Duodenal mucosa (tissue), 2 donors: ENCODE data around the gene MATK.
"Not testable (repeated sequence)": the region's sequence is repeated elsewhere in the genome, so short reads cannot be mapped to it uniquely, and the experiment has no call there.

Experiments used
- H3K27ac ChIP-seq: one replicate; pipeline ENCODE4 v1.7.0; 2013; ENCODE audit warnings: low read depth, low read length
- H3K27me3 ChIP-seq, 2 donors: one replicate each; pipeline ENCODE4 v1.7.0; 2013; ENCODE audit warnings: low read length in 2 of 2, control low read depth in 1 of 2; ENCODE audit not compliant: insufficient read depth in 2 of 2, control insufficient read depth in 1 of 2
- H3K36me3 ChIP-seq, 2 donors: one replicate each; pipeline ENCODE4 v1.7.0; 2013; ENCODE audit warnings: low read length in 2 of 2, control low read depth in 1 of 2; ENCODE audit not compliant: insufficient read depth in 2 of 2, control insufficient read depth in 1 of 2
- H3K4me1 ChIP-seq, 2 donors: one replicate each; pipeline ENCODE4 v1.7.0; 2013; ENCODE audit warnings: low read length in 2 of 2, control low read depth in 1 of 2; ENCODE audit not compliant: insufficient read depth in 2 of 2, control insufficient read depth in 1 of 2
- H3K4me3 ChIP-seq, 2 donors: one replicate each; pipeline ENCODE4 v1.7.0; 2013; ENCODE audit warnings: low read length in 2 of 2, low read depth in 1 of 2
- H3K9ac ChIP-seq, 2 donors: one replicate each; pipeline ENCODE4 v1.7.0; 2013; ENCODE audit warnings: low read length in 2 of 2, low read depth in 1 of 2
- H3K9me3 ChIP-seq, 2 donors: one replicate each; pipeline ENCODE4 v1.7.0; 2013; ENCODE audit warnings: low read length in 2 of 2, control low read depth in 1 of 2; ENCODE audit not compliant: control insufficient read depth in 1 of 2

MATK gene

DNA sequence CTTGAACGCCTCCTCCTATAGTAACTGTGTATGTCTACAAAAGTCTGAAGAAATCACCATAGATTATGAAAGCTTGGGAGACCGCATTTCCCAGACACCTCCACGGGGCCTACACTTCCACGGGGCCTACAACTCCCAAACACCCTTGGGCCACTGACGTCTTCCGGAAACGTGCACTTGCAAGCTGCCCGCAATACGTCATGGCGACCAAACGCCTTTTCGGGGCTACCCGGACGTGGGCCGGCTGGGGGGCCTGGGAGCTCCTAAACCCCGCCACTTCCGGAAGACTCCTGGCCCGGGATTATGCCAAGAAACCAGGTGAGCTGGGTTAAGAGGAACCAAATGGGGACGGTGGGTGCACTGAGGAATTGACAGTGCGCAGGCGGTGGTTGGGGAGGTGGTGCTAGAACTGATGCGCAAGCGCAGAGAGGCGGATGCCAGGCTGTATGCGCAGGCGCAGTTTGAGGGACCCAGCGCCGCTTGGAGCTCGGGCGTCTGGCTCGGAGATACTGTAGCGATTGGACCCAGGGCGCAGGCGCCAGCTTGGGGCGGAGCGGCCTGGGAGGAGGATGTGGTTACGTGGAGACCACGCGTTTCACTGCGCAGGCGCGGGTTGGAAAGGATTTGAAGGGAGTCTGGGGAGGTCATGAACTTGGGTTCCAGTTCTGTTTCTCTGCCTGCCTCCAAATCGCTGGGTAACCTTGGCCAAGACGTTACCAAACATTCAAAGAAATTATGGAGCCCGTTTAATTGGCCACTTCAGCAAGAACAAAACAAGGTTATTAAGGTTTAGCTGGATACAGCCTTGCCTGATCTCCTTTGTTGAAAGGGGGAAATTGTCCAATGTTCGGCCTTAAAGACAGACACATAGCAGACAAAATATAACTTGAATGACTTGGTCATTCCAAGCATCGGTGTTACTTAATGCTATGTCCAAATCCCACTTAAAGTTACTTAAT is 23.4 kb downstream of the MATK start, which contains the start of gene MRPL54:
TSS of gene MRPL54 (plus strand) at position 182 of the 959 bp plus-strand sequence. CDS start at position 201, 19 bp downstream.
- H3K4me1 ChIP-seq = peaks cover 17 to 27% of the 10 kb centered on the region in 2 donors
- H3K9ac ChIP-seq = peak within 1 kb of the TSS; percentile 96 to 97
- H3K36me3 ChIP-seq = peaks cover 13 to 24% of the 10 kb centered on the region in 2 donors
- H3K4me3 ChIP-seq = peak within 1 kb of the TSS; percentile 94 to 97
- no peaks in the 10 kb centered on the region for H3K9me3 ChIP-seq
- no peaks in the 10 kb centered on the region for H3K27me3 ChIP-seq
- H3K27ac ChIP-seq = peak within 1 kb of the TSS; percentile 98

DNA sequence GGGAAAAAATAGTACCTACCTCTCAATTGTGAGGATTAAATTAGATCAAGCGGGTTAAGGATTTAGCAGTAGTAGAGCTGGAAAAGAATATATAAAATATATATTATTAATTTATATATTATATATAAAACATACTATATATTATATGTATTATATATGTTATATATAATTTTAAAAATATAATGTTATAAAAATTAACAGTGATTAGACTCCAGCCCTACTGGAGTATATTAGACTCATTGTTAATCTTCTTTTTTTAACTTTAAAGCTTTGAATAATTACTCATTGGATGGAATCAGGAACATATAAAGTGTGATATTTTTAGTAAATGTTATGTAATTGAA is 24.1 kb downstream of the MATK start:
- H3K9ac ChIP-seq = peak overlapping the region in 1 of 2 donors; percentile 79
- H3K36me3 ChIP-seq = peaks cover 8 to 17% of the 10 kb centered on the region in 2 donors
- H3K9me3 ChIP-seq = no peaks in the 10 kb centered on the region
- H3K4me3 ChIP-seq = peak overlapping the region; percentile 94 to 97
- no peaks in the 10 kb centered on the region for H3K27me3 ChIP-seq
- H3K4me1 ChIP-seq = peaks cover 17 to 27% of the 10 kb centered on the region in 2 donors
- peak overlapping the region; percentile 98 for H3K27ac ChIP-seq

DNA sequence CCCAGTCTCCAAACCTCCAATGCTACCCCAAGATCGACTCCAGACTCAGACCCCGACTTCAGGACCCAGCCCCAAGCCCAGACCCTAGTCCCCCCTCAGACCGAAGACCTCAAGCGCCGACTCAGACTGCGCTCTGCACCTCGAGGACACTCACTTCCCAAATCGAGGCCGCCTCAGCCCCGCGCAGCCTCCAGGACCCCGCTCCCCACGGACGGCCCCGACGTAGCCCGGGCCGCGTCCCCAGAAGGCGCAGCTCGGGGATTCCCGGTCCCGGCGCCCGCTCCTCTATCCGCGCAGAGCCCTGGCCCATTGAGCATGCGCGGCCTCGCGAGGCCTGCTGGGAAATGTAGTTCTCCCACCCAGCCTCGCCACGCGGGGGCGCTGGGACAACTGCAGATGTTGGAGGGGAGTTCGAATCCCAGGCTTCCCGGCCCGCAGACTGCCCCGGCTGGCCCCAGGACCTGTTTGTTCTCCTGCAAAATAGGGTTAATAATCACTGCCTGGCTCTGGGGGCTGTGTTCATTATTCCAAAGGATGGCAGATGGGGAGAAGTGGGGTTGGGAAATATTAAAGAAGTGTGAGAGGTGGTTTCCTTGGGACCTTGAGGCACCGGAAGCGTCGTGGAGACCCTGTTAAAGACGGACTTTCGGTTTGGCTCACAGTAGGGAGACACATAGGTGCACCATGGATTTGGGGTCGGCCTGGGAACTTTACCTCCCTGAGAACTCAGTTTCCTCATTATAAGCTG is 24.6 kb downstream of the MATK start, which contains the start of gene APBA3:
TSS of gene APBA3 (minus strand) at position 311 of the 748 bp plus-strand sequence. CDS start 1,428 bp downstream, outside the sequence.
- peaks cover 7 to 12% of the 10 kb centered on the region in 2 donors for H3K36me3 ChIP-seq
- H3K9ac ChIP-seq = peak within 1 kb of the TSS; percentile 96 to 97
- no peaks in the 10 kb centered on the region for H3K9me3 ChIP-seq
- peaks cover 17 to 27% of the 10 kb centered on the region in 2 donors for H3K4me1 ChIP-seq
- peak within 1 kb of the TSS; percentile 98 for H3K27ac ChIP-seq
- H3K4me3 ChIP-seq = peak within 1 kb of the TSS; percentile 94 to 97
- no peaks in the 10 kb centered on the region for H3K27me3 ChIP-seq

DNA sequence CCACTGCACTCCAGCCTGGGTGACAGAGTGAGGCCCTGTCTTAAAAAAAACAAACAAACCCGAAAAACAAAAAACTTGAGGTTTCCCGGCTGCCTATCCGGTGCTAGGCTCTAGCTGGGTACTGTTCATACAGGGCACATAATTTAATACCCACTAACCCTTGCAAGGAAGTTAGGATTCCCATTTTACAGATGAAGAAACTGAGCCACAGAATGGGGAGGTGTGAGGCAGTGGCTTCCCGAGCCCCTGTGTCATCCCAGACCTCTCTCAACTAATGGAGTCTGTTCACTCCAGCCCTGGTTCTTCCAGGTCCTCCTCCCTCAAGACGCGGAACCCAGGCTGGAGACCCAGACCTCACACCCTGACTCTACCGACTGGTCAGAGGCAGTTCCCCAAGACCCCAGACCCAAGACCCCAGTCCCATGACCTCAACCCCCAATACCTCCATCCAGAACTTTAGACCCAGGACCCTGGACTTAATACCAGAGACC is 25.3 kb downstream of the MATK start:
- H3K4me1 ChIP-seq = peaks cover 17 to 27% of the 10 kb centered on the region in 2 donors
- no peaks in the 10 kb centered on the region for H3K9me3 ChIP-seq
- H3K27me3 ChIP-seq = no peaks in the 10 kb centered on the region
- peak overlapping the region; percentile 83 to 97 for H3K9ac ChIP-seq
- H3K4me3 ChIP-seq = peak overlapping the region; percentile 94 to 97
- H3K27ac ChIP-seq = peak overlapping the region; percentile 76
- peaks cover 4 to 8% of the 10 kb centered on the region in 2 donors for H3K36me3 ChIP-seq

DNA sequence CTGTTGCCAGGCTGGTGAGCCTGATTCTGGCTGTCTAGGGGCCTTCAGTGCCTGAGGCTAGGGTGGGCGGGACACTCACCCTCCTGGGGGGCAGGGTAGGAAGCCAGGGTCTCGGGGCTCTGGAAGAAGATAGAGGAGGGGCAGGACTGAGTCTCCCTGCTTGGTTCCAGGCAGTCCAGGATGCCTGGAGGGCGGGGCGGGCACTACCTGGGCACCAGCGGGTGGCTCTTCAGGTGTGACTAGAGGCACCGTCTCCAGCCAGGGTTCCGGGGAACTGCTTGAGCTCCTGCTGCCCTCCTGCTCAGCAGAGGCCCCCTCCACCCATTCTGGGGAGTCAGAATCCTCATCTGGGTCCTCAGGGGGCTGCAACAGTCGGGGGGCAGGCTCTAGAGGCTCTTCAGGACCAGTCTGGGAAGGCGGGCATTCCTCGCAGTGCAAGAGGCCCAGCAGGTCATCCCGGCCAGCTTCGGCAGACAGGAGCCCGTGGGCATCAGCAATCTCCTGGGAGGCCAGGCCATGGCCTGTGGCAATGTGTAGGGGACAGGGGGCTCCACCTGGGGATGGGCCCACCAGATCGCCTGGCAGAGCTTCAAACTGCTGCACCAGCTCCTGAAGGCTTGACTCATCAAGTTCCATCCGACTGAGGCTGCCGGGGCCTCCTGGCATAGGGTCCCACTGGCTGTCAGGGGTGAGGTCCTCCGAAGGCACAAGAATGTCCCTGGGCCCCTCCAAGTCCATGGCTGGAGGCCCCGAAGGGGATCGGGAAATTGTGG is 26.5 kb downstream of the MATK start:
- H3K9ac ChIP-seq = no peak overlapping the region
- no peak overlapping the region for H3K4me3 ChIP-seq
- H3K9me3 ChIP-seq = no peaks in the 10 kb centered on the region
- no peaks in the 10 kb centered on the region for H3K27me3 ChIP-seq
- peaks cover 17 to 27% of the 10 kb centered on the region in 2 donors for H3K4me1 ChIP-seq
- H3K36me3 ChIP-seq = peaks cover 0 to 3% of the 10 kb centered on the region in 2 donors
- H3K27ac ChIP-seq = no peak overlapping the region

DNA sequence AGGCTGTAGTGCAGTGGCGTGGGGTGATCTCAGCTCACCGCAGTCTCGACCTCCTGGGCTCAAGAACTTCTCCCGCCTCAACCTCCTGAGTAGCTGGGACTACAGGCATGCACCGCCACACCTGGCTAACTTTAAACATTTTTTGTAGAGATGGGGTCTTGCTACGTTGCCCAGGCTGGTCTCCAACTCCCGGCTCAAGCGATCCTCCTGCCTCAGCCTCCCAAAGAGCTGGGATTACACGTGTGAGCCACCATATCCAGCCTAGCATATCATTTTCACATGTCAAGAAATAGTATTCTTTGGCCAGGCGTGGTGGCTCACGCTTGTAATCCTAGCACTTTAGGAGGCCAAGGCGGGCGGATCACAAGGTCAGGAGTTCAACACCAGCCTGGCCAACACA is 27.9 kb downstream of the MATK start:
- not testable (repeated sequence) for H3K27ac ChIP-seq, H3K4me3 ChIP-seq, H3K27me3 ChIP-seq, H3K9ac ChIP-seq, H3K36me3 ChIP-seq, H3K9me3 ChIP-seq
- H3K4me1 ChIP-seq = peaks cover 17 to 24% of the 10 kb centered on the region in 2 donors

DNA sequence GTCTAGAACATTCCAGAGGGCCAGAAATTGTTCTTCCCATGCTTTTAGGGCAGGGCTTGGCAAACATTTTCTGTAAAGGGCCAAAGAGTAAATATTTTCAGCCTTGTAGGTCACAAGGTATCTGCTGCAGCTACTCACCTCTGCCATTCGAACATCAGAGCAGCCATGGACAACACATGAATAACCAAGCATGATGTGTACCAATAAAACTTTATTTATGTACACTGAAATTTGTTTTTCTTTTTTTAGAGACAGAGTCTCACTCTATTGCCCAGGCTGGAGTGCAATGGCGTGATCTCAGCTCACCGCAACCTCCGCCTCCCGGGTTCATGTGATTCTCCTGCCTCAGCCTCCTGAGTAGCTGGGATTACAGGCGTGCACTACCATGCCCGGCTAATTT is 28.5 kb downstream of the MATK start:
- H3K27ac ChIP-seq, H3K36me3 ChIP-seq: not testable (repeated sequence)

DNA sequence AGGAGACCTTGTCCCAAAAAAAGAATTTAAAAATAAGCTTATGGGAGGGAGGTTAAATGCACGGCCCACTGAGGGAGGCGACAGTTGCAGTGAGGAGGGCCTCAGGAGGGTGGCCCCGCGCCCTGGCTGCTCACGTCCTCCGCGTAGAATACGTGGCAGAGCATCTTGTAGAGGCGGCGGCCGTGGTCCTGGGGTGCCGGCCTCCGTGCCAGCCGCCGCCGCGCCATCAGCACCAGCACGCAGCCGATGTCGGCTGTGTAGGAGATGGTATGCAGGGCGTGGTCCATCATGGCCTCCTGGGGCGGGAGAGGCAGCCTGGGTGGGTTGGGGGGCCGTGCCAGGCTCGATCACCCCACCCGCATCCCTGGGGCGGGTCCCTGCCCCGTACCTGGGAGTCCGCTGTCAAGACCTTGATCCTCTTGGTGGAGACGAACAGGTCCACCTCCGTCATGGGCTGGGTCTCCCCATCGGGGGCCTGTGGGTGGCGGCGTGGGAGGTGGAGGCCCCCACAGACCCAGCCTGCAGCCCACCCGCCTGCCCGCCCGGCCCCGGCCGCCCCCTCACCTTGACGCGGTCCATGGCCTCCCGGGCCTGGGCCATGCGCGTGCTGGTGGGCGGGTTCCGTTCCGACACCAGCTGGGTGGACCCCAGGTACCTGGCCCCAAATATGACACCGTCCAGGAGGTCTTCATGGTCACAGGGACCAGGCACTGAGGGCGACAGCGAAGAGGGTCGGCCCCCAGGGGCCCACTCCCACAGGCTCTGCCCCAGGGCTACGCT is 32.4 kb downstream of the MATK start:
- H3K36me3 ChIP-seq = peaks cover 18 to 34% of the 10 kb centered on the region in 2 donors
- no peak overlapping the region for H3K9ac ChIP-seq
- H3K4me1 ChIP-seq = no peaks in the 10 kb centered on the region
- H3K9me3 ChIP-seq = no peaks in the 10 kb centered on the region
- no peaks in the 10 kb centered on the region for H3K27me3 ChIP-seq
- no peak overlapping the region for H3K4me3 ChIP-seq
- no peak overlapping the region for H3K27ac ChIP-seq

More for the DNA sequence above, 28.5 kb downstream of the MATK start:
- peaks cover 17 to 21% of the 10 kb centered on the region in 2 donors for H3K4me1 ChIP-seq
- H3K9ac ChIP-seq, H3K4me3 ChIP-seq, H3K9me3 ChIP-seq, H3K27me3 ChIP-seq: not testable (repeated sequence)

DNA sequence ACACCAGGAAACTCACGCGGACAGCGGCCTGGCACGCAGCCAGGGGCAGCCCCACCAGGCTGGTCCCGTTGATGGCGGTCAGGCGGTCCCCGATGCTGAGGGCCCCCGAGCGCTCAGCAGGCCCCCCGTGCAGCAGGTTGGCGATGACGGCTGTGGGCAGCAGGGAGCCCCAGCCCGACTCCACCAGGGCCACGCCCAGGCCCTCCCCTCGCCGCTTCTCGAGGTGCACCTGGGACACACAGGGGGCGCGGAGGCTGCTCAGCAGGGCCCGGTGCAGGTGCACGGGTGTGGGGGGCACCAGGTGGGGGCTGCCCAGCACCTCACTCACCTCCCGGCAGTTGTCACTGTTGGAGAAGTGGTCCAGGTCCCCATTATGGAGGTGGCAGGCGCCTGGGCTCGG is 33.7 kb downstream of the MATK start:
- Histone ChIP-seq H3K4me3 (no peak overlapping the region), H3K27me3 (no peaks in the 10 kb centered on the region), H3K27ac (no peak overlapping the region), H3K9ac (no peak overlapping the region), H3K4me1 (no peaks in the 10 kb centered on the region), H3K9me3 (no peaks in the 10 kb centered on the region), H3K36me3 (peaks cover 18 to 37% of the 10 kb centered on the region in 2 donors)
